Ectodermal cell (in vitro differentiated cells): ENCODE measurements around the gene C19orf38.
"Not testable (repeated sequence)": the region's sequence is repeated elsewhere in the genome, so short reads cannot be mapped to it uniquely, and the experiment has no call there.

Experiments
- H3K27ac ChIP-seq: 2 replicates; pipeline ENCODE4 v1.7.0; 2013; ENCODE audit warnings: mild to moderate bottlenecking, low read depth, low read length; ENCODE audit not compliant: insufficient read depth, poor library complexity, severe bottlenecking
- H3K27me3 ChIP-seq: 2 replicates; pipeline ENCODE4 v1.7.0; 2013; ENCODE audit warnings: mild to moderate bottlenecking, low read length; ENCODE audit not compliant: insufficient read depth, control insufficient read depth, poor library complexity, severe bottlenecking
- H3K36me3 ChIP-seq: one replicate; pipeline ENCODE4 v1.7.0; 2013; ENCODE audit warnings: low read length; ENCODE audit not compliant: control insufficient read depth, insufficient read depth
- H3K4me1 ChIP-seq: one replicate; pipeline ENCODE4 v1.7.0; 2013; ENCODE audit warnings: low read length; ENCODE audit not compliant: control insufficient read depth, insufficient read depth
- H3K4me3 ChIP-seq: 2 replicates; pipeline ENCODE4 v1.7.0; 2013; ENCODE audit warnings: low read depth, low read length, control low read depth; ENCODE audit not compliant: insufficient read depth
- H3K9me3 ChIP-seq: 2 replicates; pipeline ENCODE4 v1.7.0; 2013; ENCODE audit warnings: mild to moderate bottlenecking, low read length, moderate library complexity; ENCODE audit not compliant: control insufficient read depth
- WGBS, 2 experiments: methylation state at CpG; one replicate each; pipeline ENCODE4 v1.1.7; 2013; ENCODE audit warnings: missing lambda C conversion rate in 2 of 2; 5-methylcytosine and 5-hydroxymethylcytosine counted together

C19orf38 gene

DNA sequence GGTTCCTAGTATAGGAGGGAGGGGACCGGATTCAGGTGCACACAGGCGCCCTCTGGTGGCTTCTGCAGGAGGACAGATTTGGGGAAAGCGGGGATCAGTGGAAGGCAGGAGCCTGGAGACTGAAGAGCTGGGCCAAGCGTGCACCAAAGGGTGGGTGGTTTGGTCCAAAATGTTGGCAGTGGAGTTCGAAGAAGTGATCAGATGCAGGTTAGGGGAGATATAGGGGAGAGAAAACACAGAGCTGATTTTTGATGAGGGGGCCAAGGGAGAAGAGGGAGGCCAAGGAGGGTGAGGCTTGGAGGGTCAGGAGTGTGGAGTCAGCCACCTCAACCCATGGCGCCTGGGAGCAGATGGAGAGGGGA, 16.3 kb downstream of the C19orf38 start:
- no peak overlapping the region for H3K27ac ChIP-seq
- WGBS, 2 experiments, result 35 to 36% methylated on average over 6 of the region's 6 CpGs

DNA sequence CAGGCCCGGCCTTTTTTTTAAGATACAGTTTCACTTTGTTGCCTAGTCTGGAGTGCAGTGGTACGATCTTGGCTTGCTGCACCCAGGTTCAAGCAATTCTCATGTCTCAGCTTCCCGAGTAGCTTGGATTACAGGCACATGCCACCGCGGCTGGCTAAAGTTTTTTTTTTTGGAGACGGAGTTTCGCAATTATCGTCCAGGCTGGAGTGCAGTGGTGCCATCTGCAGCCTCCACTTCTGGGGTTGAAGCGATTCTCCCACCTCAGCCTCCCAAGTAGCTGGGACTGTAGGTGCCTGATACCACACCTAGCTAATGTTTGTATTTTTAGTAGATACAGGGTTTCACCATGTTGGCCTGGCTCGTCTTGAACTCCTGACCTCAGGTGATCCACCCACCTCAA, 18.3 kb downstream of the C19orf38 start:
- WGBS, 2 experiments, result 95 to 96% methylated on average over 10 of the region's 10 CpGs
- Histone ChIP-seq H3K4me1 (no peaks in the 10 kb centered on the region), H3K36me3 (no peaks in the 10 kb centered on the region), H3K9me3 (no peaks in the 10 kb centered on the region), H3K27me3 (no peaks in the 10 kb centered on the region), H3K27ac (no peak overlapping the region), H3K4me3 (no peak overlapping the region)

More for the DNA sequence above, 16.3 kb downstream of the C19orf38 start:
- Histone ChIP-seq H3K36me3 (no peaks in the 10 kb centered on the region), H3K9me3 (no peaks in the 10 kb centered on the region), H3K4me1 (no peaks in the 10 kb centered on the region), H3K4me3 (no peak overlapping the region), H3K27me3 (no peaks in the 10 kb centered on the region)

DNA sequence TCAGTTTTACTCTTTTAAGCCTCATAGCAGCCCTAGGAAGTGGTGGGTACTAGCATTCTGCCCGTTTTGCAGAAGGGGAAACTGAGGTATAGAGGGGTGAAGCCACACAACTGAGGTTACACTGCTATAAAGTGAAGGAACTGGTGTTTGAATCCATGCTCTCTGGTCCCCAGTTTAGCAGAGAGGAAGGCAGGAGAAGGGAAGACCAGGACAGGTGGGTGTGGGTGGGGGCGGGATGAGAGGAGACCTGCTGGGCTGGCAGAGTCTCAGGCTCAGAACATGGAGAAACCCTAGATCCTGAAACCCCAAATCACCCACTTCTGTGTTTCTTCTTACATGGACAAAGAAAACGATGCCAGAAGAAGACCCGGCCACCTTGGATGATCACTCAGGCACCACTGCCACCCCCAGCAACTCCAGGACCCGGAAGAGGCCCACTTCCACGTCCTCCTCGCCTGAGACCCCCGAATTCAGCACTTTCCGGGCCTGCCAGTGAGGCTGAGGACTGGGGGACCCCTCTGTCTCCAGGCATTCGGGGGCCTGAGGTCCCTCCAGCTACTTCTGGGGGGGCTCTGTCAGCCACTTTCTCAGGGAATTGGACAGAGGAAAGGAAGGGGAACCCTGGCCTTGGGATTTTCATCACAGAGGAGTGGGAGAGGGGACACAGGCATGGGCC, 20.8 kb downstream of the C19orf38 start:
- Histone ChIP-seq H3K27ac (no peak overlapping the region), H3K4me3 (no peak overlapping the region)

DNA sequence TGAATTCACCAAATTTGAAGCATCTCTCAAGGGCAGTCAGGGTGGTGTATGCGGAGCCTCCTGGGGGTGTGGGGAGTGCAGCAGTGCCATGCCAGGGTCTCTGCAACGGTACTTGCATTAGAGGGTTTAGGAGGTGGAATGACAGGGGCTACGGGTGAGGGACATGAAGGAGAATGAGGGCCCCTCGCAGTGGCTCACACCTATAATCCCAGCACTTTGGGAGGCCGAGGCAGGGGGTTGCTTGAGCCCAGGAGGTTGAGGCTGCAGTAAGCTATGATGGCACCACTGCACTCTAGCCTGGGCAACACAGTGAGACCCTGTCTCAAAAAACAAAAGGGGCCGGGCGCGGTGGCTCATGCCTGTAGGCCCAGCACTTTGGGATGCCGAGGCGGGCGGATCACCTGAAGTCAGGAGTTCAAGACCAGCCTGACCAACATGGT, 21.7 kb downstream of the C19orf38 start:
- H3K9me3 ChIP-seq, H3K4me3 ChIP-seq, H3K4me1 ChIP-seq, H3K27ac ChIP-seq, H3K36me3 ChIP-seq, H3K27me3 ChIP-seq: not testable (repeated sequence)
- 92 to 95% methylated on average over 11 of the region's 11 CpGs for WGBS, 2 experiments

More for the DNA sequence above, 20.8 kb downstream of the C19orf38 start:
- Histone ChIP-seq H3K9me3 (no peaks in the 10 kb centered on the region), H3K36me3 (no peaks in the 10 kb centered on the region), H3K27me3 (no peaks in the 10 kb centered on the region), H3K4me1 (peaks cover 7% of the 10 kb centered on the region)
- 95% methylated on average over 10 of the region's 10 CpGs for WGBS, 2 experiments

DNA sequence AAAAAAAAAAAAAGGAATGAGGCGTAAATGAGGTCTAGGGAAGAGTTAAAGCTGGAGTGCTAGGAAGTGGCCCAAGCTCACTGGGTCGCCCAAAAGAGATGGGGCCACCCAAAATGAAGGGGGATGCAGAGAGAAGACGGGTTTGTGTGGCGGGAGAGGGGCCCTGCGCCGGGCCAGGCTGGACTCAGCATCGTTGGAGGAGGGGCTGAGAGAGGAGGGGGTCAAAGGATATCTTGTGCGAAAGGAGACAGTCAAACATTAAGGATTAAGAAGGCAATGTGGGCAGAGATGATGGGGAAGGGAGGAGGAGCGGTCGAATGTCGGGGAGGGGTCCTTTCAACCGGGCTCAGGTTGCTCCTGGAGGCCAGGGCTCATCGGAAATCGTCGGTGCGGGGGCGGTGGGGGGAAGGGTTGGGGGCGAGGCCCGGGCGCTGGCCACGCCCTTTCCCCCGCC, 22.3 kb downstream of the C19orf38 start:
- H3K27me3 ChIP-seq, result no peaks in the 10 kb centered on the region
- 2% methylated on average over 22 of the region's 22 CpGs for WGBS, 2 experiments
- peaks cover 7% of the 10 kb centered on the region for H3K4me1 ChIP-seq
- H3K4me3 ChIP-seq, result no peak overlapping the region
- no peaks in the 10 kb centered on the region for H3K9me3 ChIP-seq
- peak overlapping the region; percentile 91 for H3K27ac ChIP-seq
- H3K36me3 ChIP-seq, result no peaks in the 10 kb centered on the region

DNA sequence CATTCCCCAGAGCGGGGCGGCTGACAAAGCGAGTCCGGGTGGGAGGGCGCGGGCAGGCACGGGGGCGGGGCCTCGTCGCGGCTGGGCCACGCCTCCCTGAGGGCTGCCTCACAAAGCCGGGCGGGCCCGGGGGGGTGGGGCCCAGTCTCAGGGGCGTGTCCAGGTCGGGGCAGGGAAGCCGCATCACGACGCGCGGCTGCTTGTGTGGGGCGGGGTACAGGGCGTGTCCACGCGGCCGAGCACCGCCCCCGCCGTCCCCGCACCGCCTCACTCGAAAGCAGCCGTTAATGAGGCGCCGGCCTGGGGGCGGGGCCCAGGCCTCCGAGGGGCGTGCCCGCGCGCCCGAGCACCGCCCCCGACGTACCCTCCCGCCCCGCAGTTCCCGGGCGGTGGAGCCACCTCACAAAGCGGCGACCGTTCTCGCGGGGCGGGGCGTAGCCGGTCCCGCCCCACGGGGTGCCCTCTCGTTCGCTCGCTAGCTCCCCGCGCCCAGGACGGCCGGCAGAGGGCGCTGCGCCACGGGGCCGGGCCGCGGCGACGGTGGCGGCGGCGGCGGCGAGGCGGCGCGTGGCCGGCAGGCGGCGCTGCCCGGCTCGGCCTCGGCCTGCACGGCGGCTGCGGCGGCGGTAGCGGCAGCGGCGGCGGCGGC, 22.9 kb downstream of the C19orf38 start, which contains the start of gene CARM1:
Gene CARM1, plus strand, starts transcription at position 599 of the 649 bp plus-strand sequence. CDS start 150 bp downstream, outside the sequence.
- no peaks in the 10 kb centered on the region for H3K9me3 ChIP-seq
- WGBS, 2 experiments, result 0% methylated on average over 99 of the region's 99 CpGs
- peak within 1 kb of the TSS; percentile 77 for H3K4me3 ChIP-seq
- peaks cover 7% of the 10 kb centered on the region for H3K4me1 ChIP-seq
- peak within 1 kb of the TSS; percentile 91 for H3K27ac ChIP-seq
- H3K36me3 ChIP-seq, result no peaks in the 10 kb centered on the region
- no peaks in the 10 kb centered on the region for H3K27me3 ChIP-seq

DNA sequence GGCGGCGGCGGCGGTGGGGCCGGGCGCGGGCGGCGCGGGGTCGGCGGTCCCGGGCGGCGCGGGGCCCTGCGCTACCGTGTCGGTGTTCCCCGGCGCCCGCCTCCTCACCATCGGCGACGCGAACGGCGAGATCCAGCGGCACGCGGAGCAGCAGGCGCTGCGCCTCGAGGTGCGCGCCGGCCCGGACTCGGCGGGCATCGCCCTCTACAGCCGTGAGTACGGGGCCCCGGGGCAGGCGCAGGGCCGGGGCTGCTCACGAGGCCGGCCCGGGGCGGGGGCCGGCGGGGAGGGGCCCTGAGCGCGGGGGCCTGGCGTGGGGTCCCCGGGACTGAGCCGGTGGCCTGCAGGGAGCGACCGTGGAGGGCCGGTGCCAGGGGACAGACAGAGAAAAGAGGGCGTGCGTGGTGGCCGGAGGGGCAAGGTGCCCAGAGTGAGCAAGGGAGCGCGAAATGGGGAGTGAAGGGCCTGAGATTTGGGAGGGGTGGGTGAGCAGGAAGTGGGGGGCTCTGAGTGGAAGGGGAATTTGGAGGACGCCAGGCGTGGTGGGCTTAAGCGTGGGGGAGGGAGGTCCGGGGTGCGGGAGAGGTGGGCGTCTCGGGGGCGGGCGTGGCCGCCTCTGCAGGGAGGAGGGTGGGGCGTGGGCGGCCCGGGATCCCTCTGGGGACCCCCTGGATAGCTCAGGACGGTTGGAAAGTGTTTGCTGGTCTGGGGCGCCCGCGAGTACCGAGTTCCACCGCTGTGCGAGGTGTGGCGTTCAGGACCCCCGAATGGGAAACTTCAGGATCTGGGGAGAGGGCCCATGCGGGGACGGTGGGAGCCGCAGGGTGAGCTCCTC, 23.7 kb downstream of the C19orf38 start:
- Histone ChIP-seq H3K36me3 (no peaks in the 10 kb centered on the region), H3K27me3 (no peaks in the 10 kb centered on the region), H3K4me3 (peak overlapping the region; percentile 77), H3K9me3 (no peaks in the 10 kb centered on the region), H3K4me1 (peaks cover 7% of the 10 kb centered on the region), H3K27ac (no peak overlapping the region)
- 1% methylated on average over 90 of the region's 90 CpGs for WGBS, 2 experiments

DNA sequence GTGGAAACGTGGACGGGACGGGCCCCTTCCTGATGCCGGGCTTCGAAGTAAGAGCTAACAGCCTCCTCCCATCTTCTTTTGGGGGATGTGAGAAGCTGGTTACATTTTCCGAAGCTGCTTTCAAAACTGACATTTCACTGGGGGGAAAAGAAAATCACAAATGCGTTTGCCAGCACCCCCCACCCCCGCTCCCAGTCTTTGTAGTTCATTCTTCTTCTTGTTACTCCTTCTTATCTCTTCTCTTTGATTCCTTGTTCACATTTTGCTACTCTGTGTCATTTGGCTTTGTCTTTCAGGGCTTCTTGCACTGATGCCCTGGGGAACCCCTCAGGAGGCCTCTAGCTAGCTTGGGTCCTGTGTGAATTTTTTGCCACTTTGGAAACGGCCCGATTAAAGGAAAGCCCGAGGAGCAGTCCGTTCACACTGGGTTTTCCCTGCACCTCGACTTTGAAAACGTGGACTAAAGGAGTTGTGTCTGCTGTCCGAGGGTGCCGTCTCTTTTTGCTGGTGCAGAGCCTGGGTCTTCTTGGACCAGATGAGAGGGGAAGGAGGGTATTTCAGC, 24.4 kb downstream of the C19orf38 start:
- H3K27me3 ChIP-seq, result no peaks in the 10 kb centered on the region
- no peaks in the 10 kb centered on the region for H3K9me3 ChIP-seq
- peak overlapping the region; percentile 77 for H3K4me3 ChIP-seq
- 20 to 22% methylated on average over 16 of the region's 16 CpGs for WGBS, 2 experiments
- no peak overlapping the region for H3K27ac ChIP-seq
- H3K36me3 ChIP-seq, result no peaks in the 10 kb centered on the region
- peaks cover 7% of the 10 kb centered on the region for H3K4me1 ChIP-seq

DNA sequence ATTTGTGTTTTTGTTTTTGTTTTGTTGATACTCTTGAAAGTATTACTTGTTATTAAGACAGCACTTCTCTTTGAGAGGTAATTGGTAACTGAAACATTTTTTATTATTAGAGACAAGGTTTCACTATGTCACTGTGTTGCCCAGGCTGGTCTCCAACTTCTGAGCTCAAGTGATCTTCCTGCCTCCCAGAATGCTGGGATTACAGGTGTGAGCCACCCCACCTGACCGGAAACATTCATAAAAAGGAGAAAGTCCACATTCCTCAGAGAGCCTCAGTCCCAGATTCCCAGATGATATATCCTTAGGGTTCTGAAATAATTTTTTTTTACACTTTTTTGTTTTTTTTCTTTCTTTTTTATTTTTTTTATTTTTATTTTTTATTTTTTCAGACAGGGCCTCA, 25.8 kb downstream of the C19orf38 start:
- whole genome bisulfite sequencing, 2 experiments, result 95 to 97% methylated on average over 1 of the region's 1 CpG

More for the DNA sequence above, 25.8 kb downstream of the C19orf38 start:
- Histone ChIP-seq H3K27ac (no peak overlapping the region), H3K4me3 (no peak overlapping the region), H3K36me3 (no peaks in the 10 kb centered on the region), H3K27me3 (no peaks in the 10 kb centered on the region), H3K9me3 (no peaks in the 10 kb centered on the region), H3K4me1 (peaks cover 7% of the 10 kb centered on the region)
